ENCODE data around the gene MDGA2. TPM values are rescaled to one million over a fixed set of nuclear protein-coding genes. Genes with fewer than 3 reads are reported as not detected.

Gene MDGA2
- total RNA-seq, 2 donors from 2014 or later = not detected

DNA sequence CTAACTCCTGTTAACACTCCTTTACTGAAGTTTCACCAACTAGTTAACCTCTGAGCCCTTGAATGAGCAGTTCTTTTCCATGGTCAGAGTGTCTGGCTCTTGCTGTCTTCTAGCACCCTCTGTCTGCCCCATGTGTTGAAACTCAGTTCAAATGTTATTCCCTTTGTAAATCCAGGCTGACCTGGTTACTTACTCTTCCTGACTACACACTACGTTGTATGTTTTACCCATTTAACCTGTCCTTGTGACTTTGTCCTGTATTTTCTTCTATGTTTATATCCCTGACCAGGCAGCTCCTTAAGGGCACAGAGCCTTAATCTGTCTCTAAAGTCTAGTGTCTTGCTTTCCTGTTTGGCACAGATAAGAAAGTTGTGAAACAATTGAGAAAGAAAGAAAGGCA lies 634.9 kb downstream of the MDGA2 start:
- Histone ChIP-seq H3K27me3 (no peaks in the 10 kb centered on the region), H3K36me3 (replicated peaks in 1 of 2; ENCODE audit: insufficient read depth in 1 of 2, low read depth in 2 of 2) (no peaks in the 10 kb centered on the region), H3K9me3 (no peaks in the 10 kb centered on the region), H3K27ac (no peak overlapping the region), H3K4me1 (no peaks in the 10 kb centered on the region), H3K4me3 (no peak overlapping the region)
- DNase-seq (no peak), ATAC-seq (no peak)
- WGBS, 2 donors = 3 to 4% methylated on average over 1 of the region's 1 CpG
- TF ChIP-seq CTCF (IDR thresholded peaks at IDR 0.05) = peak in 4 of 7 experiments; percentile 10 to 33 (median 16)
- no peak for TF ChIP-seq POLR2A (IDR thresholded peaks at IDR 0.05)
- intact Hi-C loops (cut with DNase I) = no loop called here

- no peak overlapping the region for H3K27ac ChIP-seq
- TF ChIP-seq CTCF (IDR thresholded peaks at IDR 0.05) (no peak), POLR2A (IDR thresholded peaks at IDR 0.05) (no peak)
- H3K36me3 ChIP-seq (replicated peaks in 1 of 2; ENCODE audit: insufficient read depth in 1 of 2, low read depth in 2 of 2) = no peaks in the 10 kb centered on the region
- H3K4me3 ChIP-seq = no peak overlapping the region
- no peaks in the 10 kb centered on the region for H3K4me1 ChIP-seq
- no peaks in the 10 kb centered on the region for H3K27me3 ChIP-seq
- ATAC-seq = no peak
- no peak for DNase-seq
- intact Hi-C loops (cut with DNase I) = no loop called here
- no peaks in the 10 kb centered on the region for H3K9me3 ChIP-seq
These were observed 636.1 kb downstream of the MDGA2 start for GRCh38 chr14:47039336-47039735.

GRCh38 chr14:47022721-47023120 lies 652.7 kb downstream of the MDGA2 start:
- ATAC-seq (no peak), DNase-seq (no peak)
- 78 to 84% methylated on average over 2 of the region's 2 CpGs for WGBS, 2 donors
- Histone ChIP-seq H3K4me3 (no peak overlapping the region), H3K4me1 (no peaks in the 10 kb centered on the region), H3K36me3 (replicated peaks in 1 of 2; ENCODE audit: insufficient read depth in 1 of 2, low read depth in 2 of 2) (no peaks in the 10 kb centered on the region), H3K9me3 (no peaks in the 10 kb centered on the region), H3K27ac (no peak overlapping the region), H3K27me3 (no peaks in the 10 kb centered on the region)
- TF ChIP-seq CTCF (IDR thresholded peaks at IDR 0.05) = no peak
- TF ChIP-seq POLR2A (IDR thresholded peaks at IDR 0.05) = no peak
- intact Hi-C loops (cut with DNase I) = no loop called here

GRCh38 chr14:47020500-47020899 lies 654.9 kb downstream of the MDGA2 start:
- DNase-seq = no peak
- Histone ChIP-seq H3K9me3 (no peaks in the 10 kb centered on the region), H3K4me1 (no peaks in the 10 kb centered on the region), H3K4me3 (no peak overlapping the region), H3K36me3 (replicated peaks in 1 of 2; ENCODE audit: insufficient read depth in 1 of 2, low read depth in 2 of 2) (no peaks in the 10 kb centered on the region), H3K27ac (no peak overlapping the region), H3K27me3 (no peaks in the 10 kb centered on the region)
- ATAC-seq = no peak
- 56 to 64% methylated on average over 2 of the region's 2 CpGs for WGBS, 2 donors
- intact Hi-C loops (cut with DNase I) = no loop called here
- TF ChIP-seq POLR2A (IDR thresholded peaks at IDR 0.05) (no peak), CTCF (IDR thresholded peaks at IDR 0.05) (no peak)

DNA sequence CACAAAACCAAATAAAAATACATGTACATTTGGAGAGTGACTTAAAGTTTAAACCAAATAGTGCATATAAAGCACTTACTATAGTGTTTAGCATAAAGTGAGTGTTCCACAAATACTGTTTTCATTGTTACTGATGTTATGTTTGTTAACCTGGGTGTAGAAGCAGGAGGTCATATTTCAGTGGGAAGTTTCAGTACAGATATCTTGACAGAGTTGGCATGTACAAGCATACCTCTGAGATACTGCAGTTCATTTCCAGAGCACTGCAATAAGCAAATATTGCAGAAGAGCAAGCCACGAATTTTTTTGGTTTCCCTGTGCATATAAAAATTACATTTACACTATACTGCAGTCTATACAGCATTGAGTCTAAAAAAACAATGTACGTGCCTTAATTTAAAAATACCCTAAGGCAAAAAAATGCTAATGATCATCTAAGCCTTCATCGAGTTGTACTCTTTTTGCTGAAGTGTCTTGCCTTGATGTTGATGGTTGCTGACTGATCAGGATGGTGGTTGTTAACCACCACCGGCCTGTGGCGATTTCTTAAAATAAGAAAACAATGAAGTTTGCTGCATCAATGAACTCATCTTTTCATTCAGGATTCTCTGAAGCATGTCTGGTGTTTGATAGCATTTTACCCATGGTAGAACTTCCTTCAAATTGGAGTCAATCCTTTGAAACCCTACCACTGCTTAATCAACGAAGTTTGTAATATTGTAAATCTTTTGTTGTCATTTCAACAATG lies 662.7 kb downstream of the MDGA2 start:
- ATAC-seq (no peak), DNase-seq (no peak)
- H3K27ac ChIP-seq = no peak overlapping the region
- H3K36me3 ChIP-seq (replicated peaks in 1 of 2; ENCODE audit: insufficient read depth in 1 of 2, low read depth in 2 of 2) = no peaks in the 10 kb centered on the region
- TF ChIP-seq CTCF (IDR thresholded peaks at IDR 0.05) = no peak
- TF ChIP-seq POLR2A (IDR thresholded peaks at IDR 0.05) = no peak
- no peaks in the 10 kb centered on the region for H3K4me1 ChIP-seq
- no peak overlapping the region for H3K4me3 ChIP-seq
- no peaks in the 10 kb centered on the region for H3K27me3 ChIP-seq
- 49 to 50% methylated on average over 6 of the region's 6 CpGs for WGBS, 2 donors
- H3K9me3 ChIP-seq = no peaks in the 10 kb centered on the region
- intact Hi-C loops (cut with DNase I) = no loop called here
